Endodermal cell (in vitro differentiated cells): ENCODE measurements around the gene OR52B2. TPM values are rescaled to one million over a fixed set of nuclear protein-coding genes. Genes with fewer than 3 reads are reported as not detected.

Experiments
- DNase-seq: peaks from one replicate; pipeline ENCODE4 v3.0.0-alpha.2; 2017
- H3K27ac ChIP-seq: 2 replicates; pipeline ENCODE4 v1.5.1; 2013; ENCODE audit warnings: mild to moderate bottlenecking, low read depth, low read length, moderate library complexity
- H3K27me3 ChIP-seq: 2 replicates; pipeline ENCODE4 v1.6.1; 2013; ENCODE audit warnings: mild to moderate bottlenecking, low read length, moderate library complexity; ENCODE audit not compliant: insufficient read depth, control insufficient read depth, poor library complexity, severe bottlenecking
- H3K36me3 ChIP-seq: 2 replicates; pipeline ENCODE4 v1.7.0; 2013; ENCODE audit warnings: mild to moderate bottlenecking, low read length, moderate library complexity; ENCODE audit not compliant: control insufficient read depth, insufficient read depth
- H3K4me1 ChIP-seq: one replicate; pipeline ENCODE4 v1.7.0; 2013; ENCODE audit warnings: low read length; ENCODE audit not compliant: control insufficient read depth, insufficient read depth
- H3K4me3 ChIP-seq: 2 replicates; pipeline ENCODE4 v1.5.1; 2013; ENCODE audit warnings: mild to moderate bottlenecking, low read length, moderate library complexity
- H3K9ac ChIP-seq: 2 replicates; pipeline ENCODE4 v1.6.1; 2013; ENCODE audit warnings: mild to moderate bottlenecking, low read length, moderate library complexity; ENCODE audit not compliant: poor library complexity, severe bottlenecking; ENCODE audit errors: extremely low read depth
- H3K9me3 ChIP-seq: 2 replicates; pipeline ENCODE4 v1.6.1; 2013; ENCODE audit warnings: mild to moderate bottlenecking, low read length, moderate library complexity; ENCODE audit not compliant: control insufficient read depth
- H3K27ac Mint-ChIP-seq: 2 replicates; pipeline ENCODE4 v1.8.0; 2020; ENCODE audit warnings: mixed read lengths
- H3K27me3 Mint-ChIP-seq: 2 replicates; pipeline ENCODE4 v1.8.0; 2021; ENCODE audit warnings: mild to moderate bottlenecking, mixed read lengths; ENCODE audit not compliant: insufficient read depth
- H3K36me3 Mint-ChIP-seq: 2 replicates; pipeline ENCODE4 v1.8.0; 2020; ENCODE audit warnings: low read depth, mixed read lengths
- H3K4me1 Mint-ChIP-seq: 2 replicates; pipeline ENCODE4 v1.8.0; 2020; ENCODE audit warnings: mixed read lengths
- H3K4me3 Mint-ChIP-seq: 2 replicates; pipeline ENCODE4 v1.8.0; 2020; ENCODE audit warnings: mild to moderate bottlenecking, moderate library complexity, mixed read lengths
- H3K9me3 Mint-ChIP-seq: 2 replicates; pipeline ENCODE4 v1.8.0; 2020; ENCODE audit warnings: mild to moderate bottlenecking, mixed read lengths
- CTCF ChIP-seq: fragments of 200-600 bp; sonication (generic); conservative IDR thresholded peaks from 2 replicates; pipeline ENCODE4 v1.5.0; 2021; ENCODE audit warnings: antibody characterized with exemption, mild to moderate bottlenecking
- WGBS, 2 experiments: methylation state at CpG; one replicate each; pipeline versions ENCODE4 v1.1.5 to v1.1.7; 2013; ENCODE audit warnings: missing lambda C conversion rate in 2 of 2, mixed read lengths in 1 of 2; ENCODE audit not compliant: insufficient coverage in 1 of 2, insufficient read length in 1 of 2; 5-methylcytosine and 5-hydroxymethylcytosine counted together
- long read RNA-seq, 4 experiments: library from polyadenylated mRNA in 2 of 4; library from RNA in 1 of 4; library from capped mRNA in 1 of 4; stranded (forward) in 3 of 4; unstranded in 1 of 4; transcript quantifications; one replicate each; pipeline ENCODE4 v2.0.0, GENCODE V29; 2020 to 2021; ENCODE audit warnings: inconsistent platforms in 1 of 4
- polyA plus RNA-seq, 2 experiments: library from polyadenylated mRNA; stranded (reverse); fragments of 50-300 nt; gene quantifications; one replicate each; pipeline ENCODE4 v1.2.3, GENCODE V29; 2013
- total RNA-seq, 2 donors: library from RNA; stranded (reverse); fragmentation: NEBNext Ultra II Directional in 1 of 2; extraction: Animal tissue kit (Norgen Biotek cat#: 25700) in 1 of 2; gene quantifications; 2 replicates in 1 of 2; 3 replicates in 1 of 2; pipeline ENCODE4 v1.2.1, GENCODE V29; 2021

The OR52B2 gene
- not detected for total RNA-seq
- polyA plus RNA-seq (2013, experiment 1 of 2), result not detected
- polyA plus RNA-seq (2013, experiment 2 of 2), result not detected
- long read RNA-seq, experiment 1, result 0 reads
- long read RNA-seq, experiment 2, result 0 reads
- long read RNA-seq, experiment 3, result 0 reads
- long read RNA-seq, experiment 4, result 0 reads

DNA sequence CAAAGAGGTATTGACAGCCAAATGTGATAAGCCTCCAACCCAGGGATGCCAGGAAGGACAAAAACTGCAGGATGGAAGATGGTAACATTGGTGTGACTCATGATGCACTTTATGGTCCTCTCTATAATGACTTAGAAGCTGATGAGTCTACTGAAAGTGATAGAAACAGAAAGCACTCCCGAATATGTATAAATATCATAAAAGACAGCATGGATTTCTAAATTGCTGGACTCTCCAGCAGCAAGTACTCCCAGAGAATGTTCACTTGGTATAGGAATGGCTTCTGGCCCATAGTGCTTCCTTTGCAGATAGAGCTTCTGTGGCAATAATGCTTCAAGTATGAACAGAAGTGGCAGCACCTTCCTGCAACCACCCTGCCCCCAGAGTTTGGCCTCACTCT, at the start of gene OR52B2:
OR52B2 (minus strand) TSS at position 101 of the 400 bp plus-strand sequence; CDS start at position 101, 0 bp downstream.
- H3K36me3 Mint-ChIP-seq, result no peaks in the 10 kb centered on the region
- no peak for TF ChIP-seq CTCF

DNA sequence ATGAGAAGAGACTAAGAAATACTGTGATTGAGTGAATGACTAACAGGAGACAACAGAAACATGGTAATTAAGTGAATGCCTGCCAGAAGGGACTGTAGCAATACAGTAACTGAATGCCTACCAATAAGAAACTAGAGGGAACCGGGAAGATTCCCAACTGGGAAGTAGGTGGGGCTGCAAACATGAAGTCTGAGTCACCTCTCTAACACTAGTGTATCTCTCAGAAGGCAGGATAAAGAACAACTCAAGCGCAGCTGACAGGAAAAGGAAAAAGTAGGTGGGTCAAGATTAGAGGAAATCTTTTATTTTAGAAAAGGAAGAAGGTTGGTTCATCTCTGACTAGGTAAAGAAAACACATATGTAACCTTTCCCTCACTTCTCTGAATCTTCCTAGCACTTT, 49.2 kb upstream of the OR52B2 start:
- Mint-ChIP-seq H3K4me1 (peaks cover 26% of the 10 kb centered on the region), H3K36me3 (peaks cover 62% of the 10 kb centered on the region), H3K4me3 (no peak overlapping the region), H3K27ac (no peak overlapping the region), H3K9me3 (no peaks in the 10 kb centered on the region), H3K27me3 (no peaks in the 10 kb centered on the region)
- Histone ChIP-seq H3K9ac (no peak overlapping the region), H3K4me1 (peaks cover 22% of the 10 kb centered on the region), H3K27ac (no peak overlapping the region), H3K9me3 (no peaks in the 10 kb centered on the region), H3K4me3 (no peak overlapping the region), H3K36me3 (peaks cover 91% of the 10 kb centered on the region), H3K27me3 (no peaks in the 10 kb centered on the region)
- WGBS, 2 experiments, result 60 to 77% methylated on average over 1 to 2 of the region's 2 CpGs
- DNase-seq, result no peak
- no peak for TF ChIP-seq CTCF

More for the DNA sequence above, at the start of gene OR52B2:
- H3K9me3 Mint-ChIP-seq, result peaks cover 7% of the 10 kb centered on the region
- Histone ChIP-seq H3K9me3 (peaks cover 5% of the 10 kb centered on the region), H3K27ac (no peak within 1 kb of the TSS), H3K9ac (no peak within 1 kb of the TSS), H3K27me3 (no peaks in the 10 kb centered on the region), H3K36me3 (no peaks in the 10 kb centered on the region), H3K4me1 (no peaks in the 10 kb centered on the region), H3K4me3 (no peak within 1 kb of the TSS)
- 86 to 100% methylated on average over 1 of the region's 1 CpG for WGBS, 2 experiments
- no peak within 1 kb of the TSS for H3K27ac Mint-ChIP-seq
- H3K4me3 Mint-ChIP-seq, result no peak within 1 kb of the TSS
- DNase-seq, result no peak
- peaks cover under 1% of the 10 kb centered on the region for H3K4me1 Mint-ChIP-seq
- H3K27me3 Mint-ChIP-seq, result peaks cover 8% of the 10 kb centered on the region

DNA sequence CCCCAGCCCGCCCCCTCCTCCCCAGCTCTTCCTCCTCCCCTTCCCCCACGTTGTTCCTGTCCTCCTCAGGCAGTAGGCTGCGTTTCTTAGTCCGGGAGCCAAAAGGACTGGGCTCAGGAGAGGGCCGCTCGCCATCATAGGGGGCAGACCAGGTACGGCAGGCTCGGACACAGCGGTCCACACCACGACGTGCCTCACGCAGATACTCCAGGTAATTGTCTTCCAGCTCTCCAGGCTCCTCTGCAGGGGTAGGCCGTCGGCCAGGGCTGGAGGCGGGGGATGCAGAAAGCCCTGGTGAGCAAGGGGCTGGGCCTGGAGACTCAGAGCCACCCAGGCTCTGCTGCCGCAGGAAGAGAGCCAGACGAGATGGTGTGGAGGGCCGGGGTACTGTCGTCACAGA, 47.6 kb upstream of the OR52B2 start:
- no peaks in the 10 kb centered on the region for H3K27me3 Mint-ChIP-seq
- TF ChIP-seq CTCF, result no peak
- Histone ChIP-seq H3K4me3 (no peak overlapping the region), H3K9ac (no peak overlapping the region), H3K9me3 (no peaks in the 10 kb centered on the region), H3K27ac (no peak overlapping the region), H3K4me1 (peaks cover 22% of the 10 kb centered on the region), H3K36me3 (peaks cover 92% of the 10 kb centered on the region), H3K27me3 (no peaks in the 10 kb centered on the region)
- WGBS, 2 experiments, result 84 to 96% methylated on average over 15 to 19 of the region's 19 CpGs
- H3K4me1 Mint-ChIP-seq, result peaks cover 26% of the 10 kb centered on the region
- no peak for DNase-seq
- no peak overlapping the region for H3K4me3 Mint-ChIP-seq
- H3K9me3 Mint-ChIP-seq, result no peaks in the 10 kb centered on the region
- H3K27ac Mint-ChIP-seq, result no peak overlapping the region
- peaks cover 53% of the 10 kb centered on the region for H3K36me3 Mint-ChIP-seq
